ENCODE data around the gene PDZD7.
A peak's percentile ranks its signal among the peaks of the same experiment; 100 is the strongest.

GRCh38 chr10:101018600-101019439 lies 12.1 kb downstream of the PDZD7 start:
- peak; percentile 7; the same call in 1 of the 2 replicates for TF ChIP-seq CREB1 (IDR thresholded peaks at IDR 0.05)
- TF ChIP-seq RAD21 (IDR thresholded peaks at IDR 0.05 in 1 of 2, conservative IDR thresholded peaks at IDR 0.05 in 1 of 2; ENCODE audit: low read depth in 2 of 2, low read length in 2 of 2): peak; percentile 71 to 80
- TF ChIP-seq CTCF (IDR thresholded peaks at IDR 0.05; ENCODE audit: control extremely low read depth in 1 of 3, insufficient read depth in 1 of 3, low read depth in 1 of 3, low read length in 3 of 3): peak; percentile 82 to 92 (median 86)
- no peak for TF ChIP-seq POLR2A (IDR thresholded peaks at IDR 0.05; ENCODE audit: control extremely low read depth in 1 of 2, low read depth in 2 of 2, low read length in 2 of 2)
- peak in 1 of 2 experiments; percentile 13; a peak in 2 of 4 replicates for TF ChIP-seq SIN3A (conservative IDR thresholded peaks at IDR 0.05 in 1 of 2, IDR thresholded peaks at IDR 0.05 in 1 of 2; ENCODE audit: low read depth in 1 of 2, low read length in 2 of 2)
- TF ChIP-seq HDAC6 (IDR thresholded peaks at IDR 0.05; ENCODE audit: low read depth, low read length): no peak
- TF ChIP-seq SP4 (IDR thresholded peaks at IDR 0.05; ENCODE audit: low read length): no peak
- TF ChIP-seq POLR2AphosphoS5 (IDR thresholded peaks at IDR 0.05; ENCODE audit: low read depth, low read length): no peak
- no peak for TF ChIP-seq SRF (IDR thresholded peaks at IDR 0.05; ENCODE audit: low read depth, low read length)
- no peak for TF ChIP-seq EZH2 (IDR thresholded peaks at IDR 0.05; ENCODE audit: low read depth, low read length, severe bottlenecking)
- TF ChIP-seq TBP (IDR thresholded peaks at IDR 0.05; ENCODE audit: low read depth, low read length): peak; percentile 33; the same call in 1 of the 2 replicates
- TF ChIP-seq BRCA1 (IDR thresholded peaks at IDR 0.05; ENCODE audit: low read depth, low read length): no peak
- no peak for TF ChIP-seq JUN (IDR thresholded peaks at IDR 0.05; ENCODE audit: low read depth, low read length)

Measured in H1 (cell line).